Activated CD4-positive, alpha-beta T cell treated with anti-CD3 and anti-CD28 coated beads, Interleukin-2, Interleukin-6, amounts not matched to agents 100 ng/mL and 50 ng/mL, durations not matched to agents 16 hours and 8 hours (primary cell): Measurements from ENCODE around the gene LAMTOR2.
"Not testable (repeated sequence)": the region's sequence is repeated elsewhere in the genome, so short reads cannot be mapped to it uniquely, and the experiment has no call there.

ENCODE experiments used
- DNase-seq: peaks from one replicate; pipeline ENCODE4 v3.0.0-alpha.2; 2020

Gene LAMTOR2

DNA sequence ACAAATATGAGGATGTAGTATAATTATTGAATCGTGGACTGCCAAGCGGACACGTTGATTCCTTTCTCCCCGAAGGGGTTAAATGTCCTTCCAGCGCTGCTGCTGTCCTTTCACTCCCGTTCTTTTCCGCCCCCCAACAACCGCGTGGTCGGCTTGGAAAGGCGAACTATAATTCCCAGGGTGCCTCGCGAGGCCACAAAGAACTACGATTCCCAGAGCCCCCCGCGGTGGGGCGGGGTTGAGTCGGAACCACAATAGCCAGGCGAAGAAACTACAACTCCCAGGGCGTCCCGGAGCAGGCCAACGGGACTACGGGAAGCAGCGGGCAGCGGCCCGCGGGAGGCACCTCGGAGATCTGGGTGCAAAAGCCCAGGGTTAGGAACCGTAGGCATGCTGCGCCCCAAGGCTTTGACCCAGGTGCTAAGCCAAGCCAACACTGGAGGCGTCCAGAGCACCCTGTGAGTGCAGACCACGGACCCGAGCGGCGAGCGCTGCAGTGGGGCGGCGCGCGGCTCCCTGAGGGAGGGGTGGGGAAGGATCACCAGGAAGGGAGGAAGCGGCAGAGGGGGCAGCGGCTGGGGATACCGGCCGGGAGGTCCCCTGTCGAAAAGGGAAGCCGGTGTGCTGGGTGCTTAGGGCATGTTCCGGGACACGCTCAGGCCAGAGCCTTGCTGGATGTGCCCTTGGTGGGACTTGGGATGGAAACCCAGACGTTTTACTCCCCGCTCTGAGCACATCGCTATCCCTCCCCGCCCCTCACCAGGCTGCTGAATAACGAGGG, at the start of gene LAMTOR2:
Gene LAMTOR2 (plus strand): TSS at position 283 of the 781 bp plus-strand sequence. CDS start 108 bp downstream, at position 391.
- DNase-seq, result peak; percentile 99

DNA sequence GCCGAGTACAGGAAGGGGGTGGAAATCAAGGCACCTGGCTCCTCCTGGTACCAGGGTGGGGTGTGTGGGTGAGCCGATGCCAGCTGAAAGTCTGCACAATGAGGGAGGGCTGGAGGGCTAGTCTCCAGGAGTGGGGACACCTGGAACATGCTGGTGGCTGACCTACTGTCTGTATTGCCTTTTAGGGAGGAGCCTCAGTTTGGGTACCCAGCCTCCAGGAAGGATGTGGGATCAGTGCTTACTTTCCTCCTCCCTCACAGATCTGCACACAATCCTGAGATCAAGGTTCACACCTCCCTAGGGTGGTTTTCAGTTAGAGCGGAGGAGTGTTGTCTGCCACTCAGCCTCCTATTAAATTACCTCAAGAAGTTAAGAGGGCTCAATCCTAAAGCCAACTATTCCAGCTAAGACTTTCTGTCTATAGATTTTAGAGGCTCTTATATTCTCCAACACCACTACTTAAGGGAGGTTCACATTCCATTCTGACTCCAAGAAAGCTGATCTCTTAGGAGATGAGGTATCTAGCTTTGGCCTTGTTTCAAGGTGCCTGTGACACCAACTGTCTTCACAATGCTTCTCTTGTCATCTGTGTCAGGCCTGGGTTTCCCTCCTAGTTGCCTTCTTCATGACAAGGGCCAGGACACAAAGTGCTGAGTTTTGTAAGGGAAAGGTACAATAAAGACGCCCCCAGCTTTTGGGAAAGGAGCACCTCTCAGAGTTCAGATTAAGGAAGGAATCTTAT, 49.6 kb upstream of the LAMTOR2 start:
- DNase-seq, result peak; percentile 69

DNA sequence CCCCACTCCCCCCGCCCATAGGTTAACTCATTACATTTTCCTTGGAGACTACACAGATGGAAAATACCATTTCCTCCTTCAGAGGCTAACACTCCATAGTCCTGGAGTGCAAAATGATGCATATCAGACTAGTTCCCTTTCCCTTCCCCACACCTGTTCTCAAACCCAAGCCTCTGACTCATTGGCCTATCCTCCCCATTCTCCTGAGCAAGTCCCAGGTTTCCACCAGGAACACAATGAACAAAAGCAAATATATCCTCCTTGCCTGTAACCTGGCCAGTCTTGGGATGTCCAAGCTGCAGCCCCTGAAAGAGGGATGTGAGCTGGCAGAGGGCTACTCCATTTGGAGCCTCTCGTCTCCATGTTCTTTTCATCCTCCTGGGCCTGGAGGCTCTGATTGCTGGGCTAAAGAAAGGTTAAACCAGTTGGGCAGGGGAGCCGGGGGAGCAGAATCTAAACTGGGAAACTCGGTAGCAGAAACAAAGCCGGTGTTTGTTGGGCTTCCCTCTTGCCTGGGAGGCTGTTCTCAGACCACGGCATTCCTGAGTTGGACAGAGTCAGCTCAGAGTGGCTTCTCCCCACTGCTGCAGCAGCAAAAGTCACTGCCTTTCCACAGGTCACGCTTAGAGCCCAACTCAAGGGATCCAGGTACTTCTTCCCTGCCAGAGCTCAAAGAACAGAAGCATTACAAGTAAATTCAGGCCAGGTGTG, 47.8 kb upstream of the LAMTOR2 start:
- DNase-seq, result no peak

DNA sequence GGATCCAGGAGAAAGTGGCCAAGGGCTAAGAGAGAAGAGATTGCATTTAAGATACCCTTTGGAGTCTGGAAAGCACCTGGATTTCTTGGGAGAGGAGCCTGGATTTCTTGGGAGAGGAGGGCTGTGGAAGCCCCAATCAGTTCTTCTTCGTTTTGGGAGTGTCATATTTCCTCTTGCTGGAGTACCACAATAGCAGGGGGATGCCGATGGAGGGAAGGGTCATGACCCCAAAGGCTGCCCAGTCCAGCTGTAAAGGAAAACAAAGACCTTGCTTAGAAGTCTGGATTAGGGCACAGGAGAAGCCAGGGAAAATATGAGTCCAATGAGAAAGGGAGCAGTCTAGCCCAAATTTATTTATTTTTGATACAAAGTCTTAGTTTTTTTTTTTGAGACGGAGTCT, 45.2 kb upstream of the LAMTOR2 start:
- no peak for DNase-seq

DNA sequence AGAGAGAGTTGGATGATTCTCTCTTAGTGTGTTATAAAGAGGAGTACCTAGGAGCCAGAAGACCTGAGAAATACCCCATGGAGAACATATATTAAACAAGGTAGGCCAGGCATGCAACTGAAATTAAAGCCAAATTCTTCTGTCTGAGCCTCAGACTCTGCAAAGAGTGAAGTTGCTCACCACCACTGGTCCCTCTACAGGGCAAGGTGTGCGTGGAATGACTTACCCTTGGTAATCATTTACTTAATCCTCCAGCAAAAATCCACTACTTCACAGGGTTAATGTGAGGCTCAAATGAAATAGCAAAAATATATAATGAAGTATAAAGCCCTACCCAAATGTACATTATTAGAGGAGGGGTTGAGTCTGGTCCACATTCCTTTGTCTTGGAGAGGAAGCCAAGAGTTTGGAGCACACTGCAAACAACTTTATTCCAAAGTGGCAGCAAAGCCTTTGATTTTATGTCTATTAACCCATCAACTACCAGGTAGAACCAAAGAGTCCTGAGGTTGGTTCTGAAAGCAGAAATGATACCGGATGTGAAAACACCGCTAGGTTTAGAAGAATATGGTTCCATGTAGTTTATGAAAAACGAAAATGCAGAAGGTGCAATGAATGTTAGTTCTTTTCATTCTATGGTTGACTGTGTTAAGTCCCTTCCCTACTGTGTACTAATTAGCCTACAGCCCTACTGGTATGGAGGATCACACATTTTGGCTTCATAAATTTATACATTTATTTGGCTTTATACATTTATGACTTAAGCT, 42.3 kb upstream of the LAMTOR2 start:
- no peak for DNase-seq

DNA sequence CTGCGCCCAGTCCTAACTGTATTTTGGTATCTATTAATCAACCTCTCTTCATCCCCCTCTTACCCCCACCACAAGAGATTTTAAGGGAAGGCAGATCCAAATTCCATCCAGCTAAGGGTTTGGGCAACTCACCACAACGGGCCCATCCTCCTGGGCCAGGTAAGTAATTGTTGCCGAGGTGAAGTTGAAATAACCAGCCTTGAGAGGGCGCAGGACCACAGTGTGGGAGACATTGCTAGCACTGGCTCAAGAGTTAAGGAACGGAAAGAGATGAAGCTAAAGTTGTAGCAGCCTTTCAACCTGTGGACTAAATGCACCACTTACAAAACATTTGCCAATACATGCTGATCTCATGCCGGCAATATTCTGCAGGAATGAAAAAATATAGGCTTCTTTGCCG, 39.8 kb upstream of the LAMTOR2 start:
- DNase-seq, result no peak

DNA sequence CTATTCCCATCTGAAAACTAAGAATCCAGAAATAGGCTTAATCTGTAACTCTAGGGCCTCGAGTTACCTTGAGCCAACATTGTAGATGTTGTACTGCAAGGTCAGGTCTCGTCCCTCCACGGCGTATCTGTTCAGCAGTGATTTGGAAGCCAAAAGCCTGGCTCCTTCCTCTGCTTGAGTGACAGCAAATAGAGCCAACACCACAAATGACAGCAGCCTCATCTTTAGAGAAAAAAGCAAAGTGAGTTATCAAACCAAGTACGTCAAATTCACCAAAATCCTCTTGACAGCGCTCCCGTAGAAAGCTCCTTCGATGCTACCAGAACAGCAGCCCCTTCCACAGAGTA, 34.7 kb upstream of the LAMTOR2 start:
- DNase-seq, result no peak

DNA sequence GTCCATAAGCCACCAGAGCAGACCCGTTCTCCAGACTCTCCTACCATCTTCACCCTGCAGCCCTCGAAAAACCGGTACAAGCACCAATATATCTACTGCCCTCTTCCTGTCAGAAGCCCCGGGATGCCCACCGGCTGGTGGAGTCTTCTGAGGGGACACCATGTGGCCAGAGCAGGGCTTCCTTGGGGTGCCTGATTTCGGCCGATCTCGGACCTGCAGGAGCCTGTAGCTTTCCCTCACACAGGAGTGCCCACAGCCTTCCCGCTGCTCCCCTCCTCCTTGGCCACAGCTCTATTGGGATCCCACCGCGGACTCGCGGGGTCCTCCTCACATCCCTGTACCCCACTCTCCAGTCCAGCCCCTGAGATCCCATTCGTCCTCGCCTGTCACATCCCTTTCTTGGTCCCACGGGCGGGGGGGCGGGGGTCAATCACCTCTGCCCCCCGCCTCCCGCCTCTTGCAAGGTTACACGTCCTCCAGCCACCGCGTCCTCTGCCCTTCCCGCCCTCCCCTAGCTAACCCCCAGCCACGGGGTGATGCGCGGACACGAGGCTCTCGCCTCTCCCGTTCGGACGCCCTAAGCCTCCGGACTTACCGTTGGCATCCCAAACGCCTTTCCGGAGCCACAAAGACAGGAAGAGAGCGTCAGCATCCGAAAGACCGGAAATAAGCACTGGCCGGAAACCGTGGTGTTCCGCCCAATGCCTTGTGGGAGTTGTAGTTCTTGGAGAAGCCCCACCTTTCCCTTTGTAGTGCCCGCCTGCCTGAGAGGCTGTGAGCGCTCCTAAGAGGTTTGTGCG, 34.1 kb upstream of the LAMTOR2 start, which contains the start of gene SSR2:
Gene SSR2 (minus strand): TSS at position 659 of the 800 bp plus-strand sequence. CDS start 784 bp downstream, outside the sequence.
- DNase-seq, result peak; percentile 94

DNA sequence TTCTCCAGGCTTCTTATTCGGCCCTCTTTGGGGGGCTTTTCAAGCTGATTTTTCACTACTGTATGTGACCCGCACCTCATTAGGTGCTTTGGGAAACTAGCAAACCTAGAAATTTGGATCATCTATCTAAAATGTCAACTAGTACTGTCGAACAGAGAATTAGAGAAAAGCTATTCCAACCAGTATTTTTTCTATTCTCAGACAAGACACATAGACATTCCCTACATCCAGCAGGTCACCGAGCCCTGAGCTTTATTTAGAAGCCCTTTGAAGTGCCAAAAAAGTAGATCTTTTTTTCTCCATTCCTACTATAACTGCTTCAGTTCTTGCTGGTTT, 33.5 kb upstream of the LAMTOR2 start:
- no peak for DNase-seq

DNA sequence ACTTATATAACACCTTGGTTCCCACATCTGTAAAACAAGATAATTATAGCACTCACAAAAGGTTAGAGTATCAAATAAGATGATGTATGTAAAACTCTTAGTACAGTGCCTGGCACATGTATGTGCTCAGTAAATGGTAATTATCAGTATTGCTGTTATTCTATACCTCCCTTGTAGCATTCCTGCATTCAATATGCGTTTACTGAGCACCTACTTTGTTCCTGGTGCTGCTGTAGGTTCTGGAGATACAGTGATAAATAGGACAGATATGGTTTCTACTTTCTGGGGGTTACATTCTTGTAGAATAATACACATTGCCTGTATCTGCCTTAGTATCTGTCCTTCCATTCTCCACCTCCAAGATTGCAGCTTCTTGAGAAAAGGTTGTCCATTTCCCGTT, 32.6 kb upstream of the LAMTOR2 start:
- no peak for DNase-seq

DNA sequence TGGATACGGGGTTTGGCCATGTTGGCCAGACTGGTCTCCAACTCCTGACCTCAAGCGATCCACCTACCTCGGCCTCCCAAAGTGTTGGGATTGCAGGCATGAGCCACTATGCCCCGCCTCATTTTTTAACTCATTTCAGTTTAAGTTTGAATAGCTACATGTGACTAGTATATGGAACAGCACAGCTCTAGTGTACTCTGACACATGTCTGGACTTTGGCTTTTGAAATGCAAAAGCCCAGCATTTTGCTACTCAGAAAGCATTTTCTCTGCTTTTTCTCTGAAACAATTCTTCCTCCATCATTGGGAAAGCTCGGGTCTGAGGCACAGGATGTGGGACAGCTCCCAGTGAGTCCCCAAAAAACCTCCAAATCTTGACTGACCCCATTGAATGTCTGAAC, 29.8 kb upstream of the LAMTOR2 start:
- no peak for DNase-seq

DNA sequence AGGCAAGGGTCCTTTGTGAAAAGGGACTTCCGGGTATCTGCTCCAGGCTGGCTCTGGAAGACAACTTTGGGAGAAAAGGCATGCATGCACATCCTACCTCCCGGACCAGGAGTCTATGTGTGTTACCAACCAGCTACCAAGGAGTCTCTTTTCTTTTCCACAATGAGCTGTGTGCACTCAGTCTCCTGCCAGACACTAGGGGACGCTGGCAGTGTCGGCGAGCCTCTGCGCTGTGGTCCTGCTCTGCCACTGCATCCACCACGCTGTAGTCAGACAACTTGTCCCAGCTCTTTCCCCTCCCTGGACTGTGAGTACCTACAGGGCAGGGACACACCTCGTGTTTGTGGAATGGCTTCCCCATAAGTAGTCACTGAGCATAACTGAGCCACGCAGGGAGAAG, 28.7 kb upstream of the LAMTOR2 start:
- DNase-seq, result peak; percentile 35

DNA sequence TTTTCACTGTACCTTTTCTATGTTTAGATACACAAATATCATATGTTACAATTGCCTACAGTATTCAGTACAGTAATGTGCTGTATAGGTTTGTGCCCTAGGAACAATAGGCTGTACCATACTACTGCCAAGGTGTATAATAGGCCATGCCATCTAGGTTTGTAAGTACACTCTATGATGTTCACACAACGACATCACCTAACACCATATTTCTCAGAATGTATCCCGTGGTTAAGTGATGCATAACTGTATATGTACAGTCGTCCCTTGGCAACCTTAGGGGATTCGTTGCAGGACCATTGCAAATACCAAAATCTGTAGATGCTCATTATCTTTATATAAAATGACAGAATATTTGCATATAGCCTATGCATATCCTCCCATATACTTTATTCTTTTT, 28.0 kb upstream of the LAMTOR2 start:
- DNase-seq, result peak; percentile 16

DNA sequence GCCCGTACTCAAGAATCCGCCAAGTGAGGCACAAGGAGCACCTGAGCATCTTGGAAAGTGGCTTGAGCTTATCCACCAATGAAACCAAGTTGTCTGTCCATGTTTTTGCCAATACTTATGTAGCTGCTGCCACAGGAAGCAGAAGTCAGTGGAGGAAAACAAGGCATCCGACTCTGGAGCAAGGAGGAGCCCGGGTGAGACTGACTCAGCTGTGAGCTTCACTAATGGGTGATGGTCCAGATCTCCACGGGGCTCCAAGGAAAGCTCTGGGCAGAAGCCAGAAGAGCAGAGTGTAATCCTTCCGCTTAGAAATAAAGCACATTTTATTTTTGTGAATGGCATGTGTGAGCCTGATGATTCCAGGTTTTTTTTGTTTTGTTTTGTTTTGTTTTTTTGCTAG, 21.6 kb upstream of the LAMTOR2 start:
- DNase-seq, result no peak

DNA sequence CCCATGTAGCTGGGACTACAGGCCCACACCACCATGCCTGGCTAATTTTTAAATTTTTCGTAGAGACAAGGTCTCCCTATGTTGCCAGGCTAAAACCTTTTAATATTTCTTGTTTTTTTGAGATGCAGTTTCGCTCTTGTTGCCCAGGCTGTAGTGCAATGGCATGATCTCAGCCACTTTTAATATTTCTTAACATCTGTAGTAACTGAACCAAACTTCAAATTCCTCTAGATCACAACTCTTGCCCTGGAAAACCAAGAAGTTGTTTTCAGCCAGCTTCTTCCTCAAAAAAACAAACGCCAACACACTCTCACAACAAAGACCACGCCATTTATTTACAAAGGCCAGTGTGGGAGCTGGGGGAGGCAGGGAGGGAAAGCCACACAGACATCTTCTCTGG, 19.6 kb upstream of the LAMTOR2 start:
- not testable (repeated sequence) for DNase-seq

DNA sequence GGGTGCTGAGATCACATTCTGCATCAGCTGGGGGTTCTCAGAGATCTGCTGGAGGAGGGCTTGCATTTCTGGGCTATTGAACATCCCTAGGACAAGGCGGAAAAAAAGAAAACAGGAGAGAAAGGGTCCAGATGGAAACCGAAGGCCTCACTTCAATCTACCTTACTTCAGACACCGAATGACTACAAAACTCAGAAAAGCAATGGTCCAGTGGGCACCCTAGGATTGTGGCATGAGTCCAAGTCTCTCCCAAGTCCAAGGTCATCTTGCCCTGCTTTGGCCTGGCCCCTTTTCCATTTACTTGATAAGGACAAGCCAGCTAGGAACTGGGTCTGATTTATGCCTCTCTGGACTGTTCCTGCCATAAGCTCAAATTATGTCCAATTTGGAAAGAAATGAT, 11.8 kb upstream of the LAMTOR2 start:
- DNase-seq, result no peak

DNA sequence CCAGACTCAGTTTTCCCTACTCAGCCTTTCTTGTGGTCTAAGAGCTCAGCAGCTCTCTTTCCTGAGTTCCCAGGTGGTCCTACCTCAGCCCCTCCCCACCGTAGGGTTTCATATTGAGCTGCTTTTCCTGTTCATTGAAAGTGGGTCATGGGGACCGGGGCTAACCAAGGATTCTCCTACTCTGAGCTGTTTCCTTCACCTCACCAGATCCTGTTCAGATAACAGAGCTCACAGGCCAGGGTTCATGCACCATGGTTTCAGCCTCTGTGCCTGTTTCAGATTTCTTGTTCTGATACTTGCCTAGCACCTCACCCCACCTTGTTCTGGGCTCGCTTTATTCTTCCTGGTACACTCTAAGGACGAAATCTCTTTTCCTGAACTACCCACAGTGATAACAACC, 9.5 kb upstream of the LAMTOR2 start:
- DNase-seq, result peak; percentile 54

DNA sequence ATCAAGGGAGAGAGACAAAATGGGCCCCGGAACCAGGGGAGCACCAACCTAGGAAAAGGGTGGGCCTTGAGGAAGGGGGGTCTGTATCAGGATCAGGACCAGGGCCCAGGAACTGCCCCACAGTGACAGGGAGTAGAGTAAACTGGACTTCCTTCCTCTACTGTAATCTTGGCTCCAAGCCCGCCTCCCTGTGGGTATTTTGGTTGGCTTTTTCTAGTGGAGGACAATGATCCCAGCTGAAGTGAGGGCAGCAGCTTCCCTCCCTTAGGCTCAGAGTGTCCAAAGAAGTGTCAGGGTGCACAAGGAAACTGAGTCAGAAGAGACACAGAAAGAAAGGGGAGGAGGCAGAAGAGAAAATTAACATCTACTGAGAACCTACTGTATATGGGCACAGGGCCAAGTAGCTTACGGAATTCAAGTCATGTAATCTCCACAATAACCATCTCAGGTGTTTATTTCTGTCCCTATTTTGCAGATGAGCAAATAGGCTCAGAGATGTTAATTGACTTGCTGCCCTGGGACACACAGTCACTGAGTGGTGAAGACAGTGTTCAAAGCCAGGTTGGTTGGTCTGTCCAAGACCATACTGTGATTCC, 5.8 kb upstream of the LAMTOR2 start:
- DNase-seq, result no peak

DNA sequence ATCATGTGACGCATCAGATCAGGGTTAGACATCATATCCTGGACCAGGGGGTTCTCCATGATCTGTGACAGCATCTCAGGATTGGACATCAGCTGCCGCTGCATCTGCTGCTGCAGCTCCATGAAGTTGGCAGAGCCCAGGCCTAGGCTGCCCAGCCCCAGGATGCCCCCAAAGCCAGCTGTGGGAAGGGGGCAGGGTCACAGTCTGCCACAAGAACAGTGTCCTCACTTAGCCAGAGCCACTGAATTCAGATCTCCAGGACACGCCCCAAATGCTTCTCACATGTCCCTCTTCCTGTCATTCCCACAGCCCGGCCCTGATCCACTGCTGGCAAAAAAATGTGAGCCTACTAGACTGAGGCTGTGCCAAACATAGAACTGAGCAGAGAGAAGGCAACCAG, 4.2 kb upstream of the LAMTOR2 start:
- no peak for DNase-seq

DNA sequence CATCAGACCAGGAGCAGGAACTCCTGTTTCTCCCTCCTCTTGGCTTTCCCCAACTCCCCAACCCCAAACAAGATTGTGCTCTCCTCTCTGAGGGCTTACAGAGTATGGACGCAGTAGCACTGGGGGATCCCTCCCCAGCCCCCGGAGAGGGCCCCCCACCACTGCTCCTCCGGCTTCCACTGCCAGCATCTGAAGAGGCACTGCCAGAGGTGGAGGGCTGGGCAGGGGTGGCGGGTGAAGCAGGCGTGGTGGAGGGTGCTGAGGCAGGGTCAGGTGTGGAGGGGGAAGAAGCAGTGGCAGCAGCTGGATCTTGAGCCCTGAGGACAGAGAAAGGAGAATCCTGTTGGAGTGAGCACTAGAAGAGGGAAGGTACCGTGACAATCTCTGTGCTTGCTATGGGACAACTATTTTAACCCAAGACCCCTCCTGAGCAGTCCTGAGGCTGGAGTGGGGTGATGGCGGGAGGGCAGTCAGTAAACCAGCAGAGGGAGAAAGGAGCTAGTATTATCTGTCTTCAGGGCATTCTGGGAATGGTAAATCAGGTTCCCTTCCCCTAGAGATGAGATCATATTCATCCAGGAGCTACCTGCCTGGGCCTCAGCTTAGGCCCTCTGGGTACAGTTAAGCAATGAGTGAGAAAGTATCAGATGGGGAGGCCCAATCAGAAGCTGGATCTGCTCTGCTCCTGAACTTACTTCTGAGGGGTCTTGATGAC, 3.4 kb upstream of the LAMTOR2 start:
- DNase-seq, result no peak
